Stimulated activated CD8-positive, alpha-beta memory T cell treated with anti-CD3 and anti-CD28 coated beads, Interleukin-2, amount 100 ng/mL, for 1 hour (primary cell): ENCODE measurements around the gene TEX54.
A peak's percentile ranks its signal among the peaks of the same experiment; 100 is the strongest.
"Not testable (repeated sequence)": the region's sequence is repeated elsewhere in the genome, so short reads cannot be mapped to it uniquely, and the experiment has no call there.

Experiments
- DNase-seq, 2 donors: peaks; one replicate each; pipeline ENCODE4 v3.0.0-alpha.2; 2020; ENCODE audit warnings: low read depth in 2 of 2

Gene TEX54

GRCh38 chr11:62855571-62856332 lies 23.1 kb upstream of the TEX54 start:
- DNase-seq, result peak; percentile 97

GRCh38 chr11:62854825-62855570 lies 22.4 kb upstream of the TEX54 start:
- no peak for DNase-seq

GRCh38 chr11:62854013-62854824 lies 21.6 kb upstream of the TEX54 start:
- no peak for DNase-seq

GRCh38 chr11:62853279-62853965 lies 20.8 kb upstream of the TEX54 start:
- DNase-seq, result no peak

- no peak for DNase-seq
These were observed 20.0 kb upstream of the TEX54 start for GRCh38 chr11:62852523-62853188.

GRCh38 chr11:62851807-62852522 lies 19.3 kb upstream of the TEX54 start:
- no peak for DNase-seq

GRCh38 chr11:62850911-62851806 lies 18.5 kb upstream of the TEX54 start:
- no peak for DNase-seq

GRCh38 chr11:62847767-62848314 lies 15.2 kb upstream of the TEX54 start:
- DNase-seq, result no peak

GRCh38 chr11:62846177-62846576 lies 13.5 kb upstream of the TEX54 start:
- DNase-seq, result no peak

- DNase-seq, result no peak
These were observed 11.5 kb upstream of the TEX54 start for GRCh38 chr11:62844154-62844553.

- no peak for DNase-seq
These were observed 10.8 kb upstream of the TEX54 start for GRCh38 chr11:62843466-62843865.

GRCh38 chr11:62842891-62843290 lies 10.2 kb upstream of the TEX54 start:
- not testable (repeated sequence) for DNase-seq

- DNase-seq, result no peak
These were observed 9.6 kb upstream of the TEX54 start for GRCh38 chr11:62842171-62842741.

- peak; percentile 61 to 64 for DNase-seq
These were observed 8.9 kb upstream of the TEX54 start for GRCh38 chr11:62841361-62842170.

- peak; percentile 48 to 58 for DNase-seq
These were observed 8.2 kb upstream of the TEX54 start for GRCh38 chr11:62840721-62841360.

- peak; percentile 79 to 82 for DNase-seq
These were observed 6.7 kb upstream of the TEX54 start, which contains the start of gene WDR74 for GRCh38 chr11:62839050-62839945. Gene WDR74, minus strand, starts transcription at chr11:62839590. Its CDS starts 20 bp downstream, at chr11:62839570.
